NCI-H774 (cell line): ENCODE results near the gene TCN1.

Experiments used
- DNase-seq: peaks from one replicate; lab custom pipeline; 2025; lab: John Stamatoyannopoulos, UW

The TCN1 gene

GRCh38 chr11:59807047-59807610, 59.2 kb downstream of the TCN1 start:
- no peak for DNase-seq

- DNase-seq = no peak
Measured at GRCh38 chr11:59804061-59804460, 62.2 kb downstream of the TCN1 start.
